GM21576 (cell line): ENCODE results near the gene PIK3R2.
"Not testable (repeated sequence)": the region's sequence is repeated elsewhere in the genome, so short reads cannot be mapped to it uniquely, and the experiment has no call there.

Source experiments
- ATAC-seq: cut with Tn5 transposase; IDR thresholded peaks from one replicate; pipeline ENCODE4 v1.9.1; 2021; ENCODE audit warnings: mild to moderate bottlenecking, moderate library complexity; ENCODE audit not compliant: unreplicated experiment

The PIK3R2 gene

DNA sequence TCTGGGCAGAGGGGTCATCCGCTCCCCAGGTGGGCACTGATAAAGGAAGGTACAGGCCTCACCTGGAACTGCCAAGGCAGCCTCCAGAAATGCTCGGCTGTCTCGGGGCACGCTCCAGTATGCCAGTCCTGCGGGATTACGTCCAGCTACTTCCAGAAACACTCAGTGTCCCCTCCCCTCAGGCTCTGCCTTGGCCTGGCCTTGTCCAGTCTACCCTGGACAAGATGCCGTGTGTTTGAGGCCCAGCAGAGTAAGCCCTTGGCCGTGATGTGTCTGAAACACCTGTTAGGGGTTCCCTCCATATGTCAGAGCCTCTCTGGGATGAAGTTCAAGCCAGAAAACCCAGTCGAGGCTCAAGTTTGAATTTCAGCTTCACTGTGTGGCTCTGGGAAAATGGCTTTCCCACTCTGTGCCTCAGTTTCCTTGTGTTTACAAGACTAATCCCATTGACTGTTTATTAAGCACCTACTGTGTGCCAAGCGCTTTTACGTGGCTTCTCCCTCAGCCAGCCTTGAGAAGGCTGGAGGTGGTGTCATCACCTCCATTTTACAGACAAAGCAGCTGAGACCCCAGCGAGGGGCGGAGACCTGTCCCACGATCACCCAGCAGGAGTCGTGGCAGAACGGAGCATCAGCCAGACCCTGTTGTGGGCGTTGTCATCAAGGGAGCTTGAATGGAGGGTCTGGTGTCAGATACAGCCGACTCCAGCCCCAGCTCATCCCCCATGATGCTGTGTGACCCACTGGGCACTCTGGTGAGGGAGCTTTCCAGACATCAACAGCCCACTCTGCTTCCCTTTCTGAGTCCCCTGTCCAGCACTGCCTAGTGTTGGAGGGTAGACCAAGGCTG lies 2.0 kb upstream of the PIK3R2 start:
- no peak for ATAC-seq

DNA sequence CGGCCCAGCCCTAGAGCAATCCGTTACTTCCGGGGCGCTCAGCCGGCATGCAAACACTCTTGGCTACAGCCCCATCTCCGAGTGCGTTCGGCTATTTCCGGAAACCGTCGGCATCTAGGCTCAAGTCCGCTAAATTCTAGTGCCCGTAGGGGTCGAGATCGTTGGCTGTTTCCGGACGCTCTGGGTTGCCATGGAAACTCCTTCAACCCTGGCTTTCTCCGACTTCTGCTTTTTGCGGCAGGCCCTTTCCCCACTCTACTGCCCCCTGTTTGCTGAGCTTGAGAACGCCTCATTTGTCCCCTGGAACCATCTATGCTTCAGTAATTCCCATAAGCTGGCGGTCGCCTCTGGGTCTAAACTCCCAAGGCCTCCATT lies 534 bp upstream of the PIK3R2 start:
- ATAC-seq, result peak; percentile 58

DNA sequence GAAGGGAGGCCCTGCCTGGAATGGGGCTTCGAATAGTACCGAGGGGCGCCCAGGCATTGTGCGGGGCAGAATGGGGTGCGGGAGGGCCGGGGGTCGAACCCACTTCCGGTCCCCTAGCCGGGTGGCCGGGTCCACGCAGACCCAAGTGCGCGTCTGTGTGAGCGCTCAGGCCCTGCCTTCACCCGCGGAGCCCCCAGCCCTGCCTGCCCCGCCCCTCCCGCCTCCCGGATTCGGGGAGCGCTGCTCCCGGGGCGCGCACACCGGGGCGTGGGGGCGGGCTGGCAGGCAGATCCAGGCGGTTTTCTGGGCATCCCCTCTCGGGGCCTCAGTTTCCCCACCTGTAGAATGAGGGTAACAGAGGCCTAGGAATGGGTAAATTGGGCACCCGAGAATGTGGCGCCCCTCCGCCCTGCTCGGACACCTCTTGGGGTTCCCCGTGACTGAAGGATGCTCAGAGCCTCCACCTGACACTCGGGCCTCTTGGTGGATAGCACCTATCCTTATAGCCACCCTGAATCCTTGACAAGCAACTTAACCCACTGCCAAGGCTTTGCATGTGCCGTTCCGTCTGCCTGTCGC lies 682 bp downstream of the PIK3R2 start:
- ATAC-seq, result no peak

DNA sequence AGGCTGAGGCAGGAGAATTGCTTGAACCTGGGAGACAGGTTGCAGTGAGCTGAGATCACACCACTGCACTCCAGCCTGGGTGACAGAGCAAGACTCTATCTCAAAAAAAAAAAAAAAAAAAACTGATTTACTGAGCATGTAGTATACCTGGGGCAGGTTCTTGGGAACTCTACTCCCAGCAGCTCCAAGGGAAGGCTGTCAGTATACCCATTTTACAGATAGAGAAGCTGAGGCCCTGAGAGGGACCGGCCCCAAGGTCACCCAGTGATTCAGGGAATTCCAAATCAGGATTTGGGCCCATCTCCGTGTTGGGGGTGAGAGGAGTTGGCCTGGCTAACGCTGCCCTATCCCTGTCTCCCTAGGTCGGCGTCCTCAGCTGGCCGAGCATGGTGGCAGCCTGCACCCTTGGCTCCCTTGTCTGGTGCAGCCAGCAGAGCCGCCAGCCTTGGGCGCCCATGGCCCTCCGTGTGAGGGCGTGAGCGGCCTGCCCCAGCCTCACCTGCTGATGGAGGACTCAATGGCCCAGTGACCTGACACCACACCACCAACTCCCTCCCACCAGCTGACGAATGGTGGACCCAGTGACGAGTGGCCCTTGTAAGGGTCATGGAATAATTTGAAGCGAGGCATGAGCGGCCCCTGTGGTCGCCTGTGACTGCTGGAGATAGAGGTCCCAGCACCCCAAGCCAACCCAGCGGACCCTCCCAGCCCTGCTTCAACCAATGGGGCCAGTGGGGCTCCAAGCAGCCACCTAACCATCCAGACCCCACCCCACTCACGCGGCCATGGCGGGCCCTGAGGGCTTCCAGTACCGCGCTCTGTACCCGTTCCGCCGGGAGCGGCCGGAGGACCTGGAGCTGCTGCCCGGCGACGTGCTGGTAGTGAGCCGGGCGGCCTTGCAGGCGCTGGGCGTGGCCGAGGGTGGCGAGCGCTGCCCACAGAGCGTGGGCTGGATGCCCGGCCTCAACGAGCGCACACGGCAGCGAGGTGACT lies 2.4 kb downstream of the PIK3R2 start:
- ATAC-seq, result no peak

DNA sequence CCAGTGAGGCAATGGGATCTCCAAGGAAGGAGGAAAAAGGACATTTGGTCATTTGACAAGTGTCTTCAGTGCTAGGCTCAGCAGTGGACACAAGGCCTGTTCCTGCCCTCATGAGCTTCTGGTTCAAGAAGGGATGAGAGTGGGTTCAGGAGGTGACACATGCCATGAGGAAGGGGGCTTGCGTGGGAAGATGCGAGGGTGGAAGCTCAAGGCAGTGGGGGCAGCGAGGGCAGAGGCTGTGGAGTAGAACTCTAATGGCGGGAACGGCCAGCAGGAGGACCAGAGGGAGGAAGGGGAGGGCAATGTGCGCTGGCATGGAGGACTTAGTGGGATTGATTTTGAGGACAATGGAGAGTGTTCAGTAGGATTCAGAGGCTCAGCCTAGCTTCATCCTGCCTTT lies 3.3 kb downstream of the PIK3R2 start:
- no peak for ATAC-seq

DNA sequence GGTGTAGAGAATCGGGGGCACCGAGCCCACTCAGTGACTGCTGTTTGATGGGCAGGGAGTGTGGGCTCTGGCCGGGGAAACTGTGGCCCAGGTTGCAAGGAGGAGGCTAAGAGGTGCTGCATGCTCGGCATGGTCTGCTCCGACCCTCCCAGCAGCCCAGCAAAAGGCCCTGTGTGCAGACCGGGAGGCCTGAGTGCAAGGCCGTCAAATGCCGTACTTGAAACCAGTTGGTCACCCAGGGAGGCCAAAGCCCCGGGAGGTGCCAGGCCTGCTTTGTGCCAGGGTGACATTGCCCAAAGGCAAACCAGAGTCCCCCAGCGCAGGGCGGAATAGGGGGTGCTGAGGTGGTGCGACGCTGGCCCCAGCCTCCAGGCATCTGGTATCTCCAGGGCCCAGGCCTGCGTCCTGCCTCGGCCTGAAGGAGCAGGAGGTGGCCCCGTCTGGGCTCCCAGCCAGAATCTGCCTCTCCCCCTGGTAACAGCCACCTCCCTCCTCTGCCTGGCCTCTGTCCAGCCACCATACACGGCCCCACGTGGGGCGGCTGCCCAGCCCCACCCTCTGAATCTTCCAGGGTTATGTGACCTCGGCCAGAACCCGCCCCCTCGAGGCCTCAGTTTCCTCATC lies 4.0 kb downstream of the PIK3R2 start:
- ATAC-seq, result no peak

DNA sequence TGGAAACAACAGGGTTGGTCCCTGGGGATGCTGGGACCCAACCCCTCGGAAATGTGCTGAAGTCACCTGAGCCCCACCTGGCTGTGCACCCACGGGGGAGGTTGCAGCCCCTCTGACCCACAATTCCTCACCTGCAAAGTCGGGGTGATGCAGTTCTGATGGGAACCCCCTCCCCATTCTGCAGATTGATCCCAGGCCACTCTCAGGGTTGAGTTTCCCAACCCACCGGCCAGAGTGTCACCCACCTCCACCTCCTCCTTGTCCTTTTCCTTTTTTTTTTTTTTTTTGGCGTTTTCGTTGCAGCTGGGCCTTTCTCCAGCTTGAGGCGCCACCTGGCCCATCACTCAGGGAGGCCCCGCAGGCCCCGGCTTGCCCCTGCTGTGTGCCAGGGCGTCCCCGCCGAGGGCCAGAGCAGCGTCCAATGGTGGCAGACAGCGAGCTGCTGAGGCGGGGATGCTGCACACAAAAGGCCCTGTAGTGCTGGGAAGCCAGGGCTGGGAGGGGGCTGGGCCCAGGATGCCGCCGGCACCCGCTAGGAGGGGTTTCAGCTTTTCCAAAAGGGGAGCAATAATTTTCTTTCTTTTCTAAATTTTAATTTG lies 4.6 kb downstream of the PIK3R2 start:
- ATAC-seq, result no peak

DNA sequence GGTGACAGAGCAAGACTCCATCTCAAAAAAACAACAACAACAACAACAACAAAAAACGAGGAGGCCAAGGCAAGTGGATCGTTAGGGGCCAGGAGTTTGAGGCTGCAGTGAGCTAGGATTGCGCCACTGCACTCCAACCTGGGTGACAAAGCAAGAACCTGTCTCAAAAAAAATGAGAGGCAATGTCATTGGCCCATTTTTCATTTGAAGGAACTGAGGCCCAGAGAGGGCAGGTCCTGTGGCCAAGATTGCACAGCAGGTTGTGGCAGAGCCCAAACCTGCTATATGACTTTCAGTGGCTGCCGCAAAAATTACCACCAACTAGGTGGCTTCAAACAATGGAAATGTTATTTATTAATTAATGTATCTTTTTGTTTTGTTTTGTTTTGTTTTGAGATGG lies 5.5 kb downstream of the PIK3R2 start:
- ATAC-seq, result no peak

DNA sequence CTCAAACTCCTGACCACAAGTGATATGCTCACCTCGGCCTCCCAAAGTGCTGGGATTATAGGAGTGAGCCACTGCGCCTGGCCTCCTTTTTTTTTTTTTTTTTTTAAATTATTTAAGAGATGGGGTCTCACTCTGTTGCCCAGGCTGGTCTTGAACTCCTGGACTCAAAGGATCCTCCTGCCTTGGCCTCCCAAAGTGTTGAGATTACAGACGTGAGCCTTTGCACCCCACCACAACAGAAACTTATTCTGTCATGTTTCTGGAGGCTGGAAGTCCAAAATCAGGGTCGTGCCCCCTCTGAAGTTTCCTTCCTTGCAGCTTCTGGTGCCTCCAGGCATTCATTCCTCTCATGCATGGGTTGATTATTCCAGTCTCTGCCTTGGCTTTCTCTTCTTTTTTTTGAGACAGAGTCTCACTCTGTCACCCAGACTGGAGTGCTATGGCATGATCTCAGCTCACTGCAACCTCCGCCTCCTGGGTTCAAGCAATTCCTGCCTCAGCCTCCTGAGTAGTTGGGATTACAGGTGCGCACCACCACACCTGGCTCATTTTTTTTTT lies 6.2 kb downstream of the PIK3R2 start:
- ATAC-seq, result not testable (repeated sequence)

DNA sequence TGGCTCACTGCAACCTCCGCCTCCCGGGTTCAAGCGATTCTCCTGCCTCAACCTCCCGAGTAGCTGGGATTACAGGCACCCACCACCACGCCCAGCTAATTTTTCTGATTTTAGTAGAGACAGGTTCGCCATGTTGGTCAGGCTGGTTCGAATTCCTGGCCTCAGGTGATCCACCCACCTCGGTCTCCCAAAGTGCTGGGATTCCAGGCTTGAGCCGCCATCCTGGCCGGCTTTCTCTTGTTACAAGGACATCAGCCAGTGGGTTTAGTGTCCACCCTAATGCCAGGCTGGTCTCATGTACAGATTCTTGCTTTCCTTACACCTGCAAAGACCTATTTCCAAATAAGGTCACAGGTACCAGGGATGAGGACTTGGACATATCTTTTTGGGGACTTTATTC lies 6.8 kb downstream of the PIK3R2 start:
- ATAC-seq, result no peak

DNA sequence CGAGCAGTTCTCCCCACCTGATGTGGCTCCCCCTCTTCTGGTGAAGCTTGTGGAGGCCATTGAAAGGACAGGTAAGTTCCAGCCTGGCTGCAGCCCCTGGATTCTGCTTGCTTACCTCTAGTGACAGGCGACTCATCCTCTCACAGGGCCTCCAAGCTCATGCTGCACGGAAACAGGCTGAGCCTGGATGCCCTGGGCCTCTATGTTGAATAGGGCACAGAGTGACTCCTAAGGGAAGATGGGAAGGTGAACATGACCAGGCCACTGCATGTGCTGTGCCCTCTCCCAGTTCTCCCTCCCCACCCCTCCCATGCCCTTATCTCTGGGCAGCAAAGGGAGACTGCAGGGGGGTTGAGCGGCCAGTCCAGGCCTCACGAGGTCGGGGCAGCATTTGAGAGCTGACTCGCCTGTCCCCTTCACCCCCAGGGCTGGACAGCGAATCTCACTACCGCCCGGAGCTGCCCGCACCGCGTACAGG lies 7.6 kb downstream of the PIK3R2 start:
- no peak for ATAC-seq

DNA sequence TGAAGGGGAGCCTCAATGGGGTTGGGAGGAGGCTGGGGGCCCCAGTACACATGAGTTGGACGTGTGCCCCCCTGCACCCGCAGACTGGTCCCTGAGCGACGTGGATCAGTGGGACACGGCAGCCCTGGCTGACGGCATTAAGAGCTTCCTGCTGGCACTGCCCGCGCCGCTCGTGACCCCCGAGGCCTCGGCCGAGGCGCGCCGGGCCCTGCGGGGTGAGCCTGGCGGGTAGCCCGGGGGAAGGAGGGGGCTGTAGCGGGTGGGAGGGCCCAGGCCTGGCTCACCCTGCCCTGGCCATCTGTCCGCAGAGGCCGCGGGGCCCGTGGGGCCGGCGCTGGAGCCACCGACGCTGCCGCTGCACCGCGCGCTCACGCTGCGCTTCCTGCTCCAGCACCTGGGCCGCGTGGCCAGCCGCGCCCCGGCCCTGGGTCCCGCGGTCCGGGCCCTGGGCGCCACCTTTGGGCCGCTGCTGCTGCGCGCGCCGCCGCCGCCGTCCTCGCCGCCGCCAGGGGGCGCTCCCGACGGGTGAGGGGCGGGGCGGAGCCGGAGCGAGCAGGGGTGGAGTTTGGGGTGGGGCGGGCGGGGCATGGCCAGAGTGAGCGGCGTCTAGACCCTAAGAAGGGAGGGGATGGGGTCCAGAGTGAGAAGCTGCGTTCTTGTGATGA lies 8.1 kb downstream of the PIK3R2 start:
- ATAC-seq, result peak; percentile 72

DNA sequence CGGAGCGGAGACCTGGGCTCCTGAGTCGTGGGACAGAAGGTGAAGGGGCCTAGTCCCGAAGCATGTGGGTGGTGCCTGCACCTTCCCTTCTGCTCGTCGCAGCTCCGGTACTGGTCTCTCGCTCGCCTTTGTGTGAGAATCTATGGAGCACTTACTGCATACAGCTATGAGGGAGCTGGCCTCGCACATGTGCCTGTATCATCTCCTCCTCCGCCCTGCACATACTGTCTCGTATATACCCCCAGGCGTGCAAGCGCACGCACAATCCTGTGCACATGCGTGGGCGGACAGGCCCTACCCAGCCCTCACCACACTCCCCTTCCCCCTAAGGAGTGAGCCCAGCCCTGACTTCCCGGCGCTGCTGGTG lies 8.7 kb downstream of the PIK3R2 start:
- ATAC-seq, result no peak

DNA sequence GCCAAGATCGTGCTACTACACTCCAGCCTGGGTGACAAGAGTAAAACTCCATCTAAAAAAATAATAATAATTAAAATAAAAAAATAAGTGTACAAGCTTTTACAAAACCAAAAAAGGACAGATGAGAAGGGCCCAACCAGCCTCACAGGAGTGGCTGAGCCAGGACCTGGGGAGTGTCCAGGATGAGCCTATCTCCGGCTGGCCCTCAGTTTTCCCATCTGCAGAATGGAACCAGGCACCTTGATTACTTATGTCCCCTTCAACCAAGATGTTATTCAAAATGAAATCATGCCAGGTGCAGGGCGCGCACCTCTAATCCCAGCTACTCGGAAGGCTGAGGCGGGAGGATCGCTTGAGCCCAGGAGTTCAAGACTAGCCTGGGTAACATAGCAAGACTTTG lies 11.1 kb downstream of the PIK3R2 start:
- no peak for ATAC-seq

DNA sequence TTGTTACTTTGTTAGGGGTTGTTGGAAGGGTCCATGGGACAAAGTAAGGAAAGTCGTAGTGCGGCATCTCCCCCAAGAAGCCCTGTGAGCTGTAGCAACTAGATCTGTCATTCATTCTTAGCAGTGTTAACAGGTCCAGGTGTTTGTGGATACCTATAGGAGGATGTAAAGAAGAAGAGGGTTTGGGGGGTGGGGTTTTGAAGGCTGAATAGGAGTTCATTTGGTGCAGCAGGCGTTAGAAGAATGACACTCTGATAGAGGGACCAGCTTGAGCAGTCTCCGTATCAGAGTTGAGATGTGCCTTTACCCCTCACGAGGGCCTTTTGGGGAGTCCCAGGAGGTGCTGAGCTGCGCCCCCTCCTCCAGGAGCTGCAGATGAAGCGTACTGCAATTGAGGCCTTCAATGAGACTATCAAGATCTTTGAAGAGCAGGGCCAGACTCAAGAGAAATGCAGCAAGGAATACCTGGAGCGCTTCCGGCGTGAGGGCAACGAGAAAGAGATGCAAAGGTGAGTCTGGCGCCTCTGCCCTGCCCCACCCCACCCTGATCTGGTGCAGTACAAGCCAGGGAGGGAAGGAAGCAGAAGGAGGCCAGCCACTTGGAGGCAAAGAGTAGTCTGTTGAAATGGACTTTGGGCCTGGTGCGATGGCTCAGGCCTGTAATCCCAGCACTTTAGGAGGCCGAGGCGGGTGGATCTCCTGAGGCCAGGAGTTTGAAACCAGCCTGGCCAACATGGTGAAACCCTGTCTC lies 13.0 kb downstream of the PIK3R2 start:
- ATAC-seq, result no peak

DNA sequence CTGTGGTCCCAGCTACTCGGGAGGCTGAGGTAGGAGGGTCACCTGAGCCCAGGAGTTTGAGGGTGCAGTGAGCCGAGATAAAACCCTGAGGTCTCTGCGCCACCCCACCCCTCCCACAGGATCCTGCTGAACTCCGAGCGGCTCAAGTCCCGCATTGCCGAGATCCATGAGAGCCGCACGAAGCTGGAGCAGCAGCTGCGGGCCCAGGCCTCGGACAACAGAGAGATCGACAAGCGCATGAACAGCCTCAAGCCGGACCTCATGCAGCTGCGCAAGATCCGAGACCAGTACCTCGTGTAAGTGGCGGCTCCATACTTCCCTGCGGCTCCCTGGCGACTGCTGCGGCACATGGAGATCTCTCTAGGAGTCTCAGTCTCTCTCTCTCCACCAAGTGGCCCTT lies 14.0 kb downstream of the PIK3R2 start:
- no peak for ATAC-seq

DNA sequence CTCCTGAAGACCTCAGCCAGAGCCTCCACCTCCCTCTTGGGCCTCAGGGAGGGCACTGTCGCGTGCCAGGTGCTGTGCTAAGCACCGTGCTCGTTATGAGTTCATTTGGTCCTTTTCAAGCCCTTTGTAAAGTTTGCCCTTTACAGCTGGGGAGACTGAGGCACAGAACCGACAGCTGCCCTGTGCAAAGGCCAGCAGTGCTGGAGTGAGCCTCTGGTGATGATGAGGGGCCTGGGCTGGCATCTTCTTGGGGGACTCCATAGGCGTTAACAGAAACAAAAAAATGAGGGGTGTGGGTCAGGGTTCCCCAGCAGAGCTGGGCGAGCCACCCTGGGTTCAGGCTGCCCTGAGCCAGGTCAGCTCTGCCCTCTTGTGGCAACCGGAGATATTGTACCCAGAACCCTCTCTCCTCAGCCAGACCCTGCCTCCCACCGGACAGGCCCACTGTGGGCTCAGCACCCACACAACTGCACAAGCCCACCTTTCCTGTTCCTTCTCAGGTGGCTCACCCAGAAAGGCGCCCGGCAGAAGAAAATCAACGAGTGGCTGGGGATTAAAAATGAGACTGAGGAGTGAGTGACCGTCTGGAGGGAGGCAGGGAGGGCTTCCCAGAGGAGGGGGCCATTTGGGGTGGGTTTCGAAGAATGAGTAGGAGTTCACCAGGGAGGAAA lies 15.1 kb downstream of the PIK3R2 start:
- no peak for ATAC-seq

DNA sequence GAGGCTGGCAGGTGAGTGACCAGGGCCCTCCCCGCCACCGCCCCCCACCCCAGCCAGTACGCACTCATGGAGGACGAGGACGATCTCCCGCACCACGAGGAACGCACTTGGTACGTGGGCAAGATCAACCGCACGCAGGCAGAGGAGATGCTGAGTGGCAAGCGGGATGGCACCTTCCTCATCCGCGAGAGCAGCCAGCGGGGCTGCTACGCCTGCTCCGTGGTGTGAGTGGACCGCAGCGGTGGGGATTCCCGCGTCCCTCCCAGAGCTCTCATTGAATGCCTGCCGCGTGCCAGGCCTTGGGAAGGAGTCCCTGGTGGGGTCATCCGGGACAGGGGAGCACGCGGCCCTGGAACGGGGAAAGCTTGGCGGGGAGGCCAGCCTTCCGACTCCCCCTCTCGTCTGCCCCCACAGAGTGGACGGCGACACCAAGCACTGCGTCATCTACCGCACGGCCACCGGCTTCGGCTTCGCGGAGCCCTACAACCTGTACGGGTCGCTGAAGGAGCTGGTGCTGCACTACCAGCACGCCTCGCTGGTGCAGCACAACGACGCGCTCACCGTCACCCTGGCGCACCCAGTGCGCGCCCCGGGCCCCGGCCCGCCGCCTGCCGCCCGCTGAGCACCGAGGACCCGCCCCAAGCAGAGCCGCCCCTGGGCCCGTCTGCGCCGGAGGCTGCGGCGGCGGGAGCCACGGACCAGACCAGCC lies 15.9 kb downstream of the PIK3R2 start:
- ATAC-seq, result no peak
